GM18505 (cell line): ENCODE measurements around the gene NFATC4.
"Not testable (repeated sequence)": the region's sequence is repeated elsewhere in the genome, so short reads cannot be mapped to it uniquely, and the experiment has no call there.

Source experiments
- ATAC-seq: cut with Tn5 transposase; IDR thresholded peaks from one replicate; pipeline ENCODE4 v1.9.1; 2021; ENCODE audit not compliant: unreplicated experiment
- POLR2A ChIP-seq: IDR thresholded peaks from 4 replicates; pipeline ENCODE4 v1.6.1; 2011; ENCODE audit warnings: borderline replicate concordance; ENCODE audit not compliant: insufficient read depth, insufficient read length; ENCODE audit errors: extremely low read depth

Gene NFATC4

DNA sequence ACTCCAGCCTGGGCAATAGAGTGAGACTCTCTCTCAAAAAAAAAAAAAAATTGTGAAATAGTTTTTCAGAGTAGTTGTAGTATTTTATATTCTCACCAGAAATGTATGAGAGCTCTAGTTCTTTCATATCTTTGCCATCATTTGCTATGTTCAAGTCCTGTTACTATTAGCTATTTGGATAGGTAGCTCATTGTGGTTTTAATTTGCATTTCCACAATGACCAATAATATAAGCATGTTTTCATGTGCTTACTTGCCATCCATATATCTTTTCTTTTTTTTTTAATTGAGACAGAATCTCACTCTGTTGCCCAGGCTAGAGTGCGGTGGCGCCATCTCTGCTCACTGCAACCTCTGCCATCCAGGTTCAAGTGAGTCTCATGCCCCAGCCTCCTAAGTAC, 19.8 kb upstream of the NFATC4 start:
- ATAC-seq = no peak
- TF ChIP-seq POLR2A = no peak

DNA sequence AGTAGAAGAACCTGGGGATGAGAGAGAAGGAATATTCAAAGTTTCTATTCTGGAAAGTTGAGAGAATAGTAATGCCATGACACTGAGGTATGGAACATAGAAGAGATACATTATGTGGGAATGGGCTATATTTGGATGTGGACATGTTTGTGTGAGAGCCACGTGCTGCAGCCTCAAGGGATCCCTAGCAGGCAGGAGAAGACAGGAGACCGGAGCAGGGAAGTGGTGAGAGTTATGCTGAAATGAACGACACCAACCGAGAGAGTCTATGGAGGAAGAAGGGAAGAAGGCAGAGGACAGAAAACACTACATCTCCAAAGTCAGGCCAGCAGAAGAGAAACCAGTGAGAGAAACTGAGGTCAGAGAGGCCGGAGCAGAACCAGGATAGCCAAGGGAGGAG, 18.2 kb upstream of the NFATC4 start:
- no peak for ATAC-seq
- no peak for TF ChIP-seq POLR2A

DNA sequence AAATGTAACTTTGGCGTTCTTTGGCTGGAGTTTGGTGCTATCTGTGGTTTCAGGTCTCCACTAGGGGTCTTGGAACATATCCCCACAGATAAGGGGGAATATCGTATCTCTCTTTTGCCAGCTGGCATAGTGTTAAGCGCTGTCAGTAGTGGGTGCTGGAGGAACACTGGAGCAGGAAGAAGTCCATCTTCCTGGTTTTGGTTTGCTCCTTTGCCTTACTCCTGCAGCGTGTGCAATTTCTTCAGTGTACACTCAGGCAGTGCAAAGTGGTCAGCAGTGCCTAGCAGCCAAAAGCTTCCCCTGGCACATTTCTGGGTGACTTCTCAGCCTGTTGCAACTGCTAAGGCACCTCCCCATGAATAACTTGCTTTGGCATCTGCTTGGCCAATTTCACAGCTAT, 16.5 kb upstream of the NFATC4 start:
- no peak for ATAC-seq
- TF ChIP-seq POLR2A = no peak

DNA sequence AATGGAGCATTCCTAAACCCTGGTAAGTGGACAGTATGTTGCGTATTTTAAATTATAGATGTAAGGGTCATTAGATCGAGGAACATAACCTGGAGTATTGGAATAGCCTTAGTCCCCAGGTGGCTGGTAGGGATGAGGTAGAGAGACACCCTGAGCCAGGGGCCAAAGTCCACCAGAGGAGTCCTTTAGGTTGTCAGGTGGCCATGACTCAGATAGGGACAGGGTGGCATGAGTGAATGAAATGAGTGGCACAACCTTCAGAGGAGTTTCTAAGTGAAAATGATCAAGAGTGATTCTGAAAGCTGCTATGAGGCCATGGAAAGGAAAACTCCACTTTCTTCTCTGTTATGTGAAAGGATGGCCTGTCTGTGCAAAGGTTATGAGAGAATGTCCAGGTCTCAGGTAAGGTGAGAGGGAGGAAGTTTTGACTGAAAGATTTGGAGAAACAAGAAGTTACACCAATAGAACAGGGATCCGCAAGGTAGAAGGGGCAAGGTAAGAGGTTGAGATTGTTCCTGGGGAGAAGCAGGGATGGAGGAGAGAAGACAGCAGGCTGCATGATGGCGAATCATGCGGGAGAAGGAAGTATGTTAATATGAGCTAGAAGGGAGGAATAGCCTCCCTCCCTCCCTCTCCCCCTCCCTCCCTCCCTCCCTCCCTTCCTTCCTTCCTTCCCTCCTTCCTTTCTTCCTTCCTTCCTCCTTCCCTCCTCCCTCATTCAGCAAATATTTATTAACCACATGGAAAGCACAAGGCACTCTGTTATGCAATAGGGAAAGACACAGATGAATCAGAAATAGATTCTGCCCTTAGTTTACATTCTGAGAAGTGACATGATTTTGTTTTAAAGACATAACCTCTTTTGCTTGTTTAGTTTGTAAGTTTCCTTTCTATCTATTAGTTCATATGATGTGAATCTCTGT, 14.2 kb upstream of the NFATC4 start:
- ATAC-seq = no peak
- no peak for TF ChIP-seq POLR2A

DNA sequence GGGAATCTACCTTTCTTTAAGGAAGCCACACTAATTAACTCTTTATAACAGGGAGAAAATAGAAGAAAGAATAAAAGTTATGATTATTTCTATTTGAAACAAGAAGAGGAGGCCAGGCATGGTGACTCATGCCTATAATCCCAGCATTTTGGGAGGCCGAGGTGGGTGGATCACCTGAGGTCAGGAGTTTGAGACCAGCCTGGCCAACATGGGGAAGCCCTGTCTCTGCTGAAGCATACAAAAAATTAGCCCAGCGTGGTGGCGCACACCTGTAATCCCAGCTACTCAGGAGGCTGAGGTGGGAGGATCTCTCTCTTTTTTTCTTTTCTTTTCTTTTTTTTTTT, 13.5 kb upstream of the NFATC4 start:
- ATAC-seq = not testable (repeated sequence)

DNA sequence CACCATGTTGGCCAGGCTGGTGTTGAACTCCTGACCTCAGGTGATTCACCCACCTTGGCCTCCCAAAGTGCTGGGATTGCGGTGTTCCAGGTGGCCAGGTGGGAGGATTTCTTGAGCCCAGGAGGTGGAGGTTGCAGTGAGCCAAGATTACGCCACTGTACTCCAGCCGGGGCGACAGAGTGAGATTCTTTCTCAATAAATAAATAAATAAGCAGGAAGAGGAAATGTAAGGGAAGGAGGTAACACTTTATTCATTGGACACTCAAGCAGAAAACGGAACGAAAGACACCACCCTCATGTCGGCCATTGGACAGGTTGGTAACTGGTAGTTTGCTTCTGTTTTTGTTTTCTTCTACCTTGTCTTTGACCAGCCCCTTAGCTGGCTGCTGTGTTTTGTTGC, 13.0 kb upstream of the NFATC4 start:
- ATAC-seq = no peak
- no peak for TF ChIP-seq POLR2A

DNA sequence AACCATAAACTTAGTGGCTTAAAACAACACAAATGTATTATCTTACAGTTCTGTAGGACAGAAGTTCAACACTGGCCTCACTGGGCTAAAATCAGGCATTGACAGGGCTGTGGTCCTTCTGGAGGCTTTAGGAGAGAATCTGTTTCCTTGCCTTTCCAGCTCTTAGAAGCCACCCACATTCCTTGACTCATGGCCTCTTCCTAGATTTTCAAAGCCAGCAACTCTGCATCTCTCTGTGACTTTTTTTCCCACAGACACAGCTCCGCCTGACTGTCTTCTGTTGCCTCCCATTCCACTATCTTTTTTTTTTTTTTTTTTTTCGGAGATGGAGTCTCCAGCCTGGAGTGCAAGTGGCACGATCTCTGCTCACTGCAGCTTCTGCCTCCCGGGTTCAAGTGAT, 11.8 kb upstream of the NFATC4 start:
- no peak for ATAC-seq
- TF ChIP-seq POLR2A = no peak

DNA sequence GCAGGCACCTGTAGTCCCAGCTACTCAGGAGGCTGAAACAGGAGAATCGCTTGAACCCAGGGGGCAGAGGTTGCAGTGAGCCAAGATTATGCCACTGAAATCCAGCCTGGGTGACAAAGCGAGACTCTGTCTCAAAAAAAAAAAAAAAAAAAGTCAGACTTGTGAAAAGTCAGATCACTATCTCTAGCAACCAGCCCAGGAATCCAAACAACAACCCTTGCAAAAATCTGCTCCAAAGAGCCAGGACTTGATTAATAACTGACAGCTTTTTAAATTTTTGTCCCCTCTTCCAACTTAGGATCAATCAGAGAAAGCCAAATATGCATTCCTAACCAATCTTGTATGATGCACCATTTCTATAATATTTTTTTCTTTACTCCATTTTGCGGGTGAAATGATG, 7.7 kb upstream of the NFATC4 start:
- TF ChIP-seq POLR2A = no peak
- no peak for ATAC-seq

DNA sequence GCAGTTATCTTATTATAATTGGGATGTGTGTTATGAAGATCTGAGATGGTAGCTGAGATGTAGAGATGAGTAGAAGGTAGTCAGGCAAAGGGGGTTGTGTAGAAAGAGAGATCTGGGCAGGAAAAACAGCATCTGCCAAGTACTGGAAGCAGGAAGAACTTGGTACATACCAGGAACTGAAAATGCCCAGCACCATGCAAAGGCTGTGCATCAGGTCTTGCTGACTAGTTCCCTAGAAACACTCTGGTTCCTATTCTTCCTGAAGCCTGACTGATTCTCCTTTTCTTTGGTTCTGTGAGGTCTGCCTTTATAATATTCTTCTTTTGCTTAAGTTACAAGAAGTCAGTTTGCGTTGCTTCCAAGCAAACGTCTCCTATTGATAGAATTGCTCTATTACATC, 6.7 kb upstream of the NFATC4 start:
- no peak for TF ChIP-seq POLR2A
- no peak for ATAC-seq

DNA sequence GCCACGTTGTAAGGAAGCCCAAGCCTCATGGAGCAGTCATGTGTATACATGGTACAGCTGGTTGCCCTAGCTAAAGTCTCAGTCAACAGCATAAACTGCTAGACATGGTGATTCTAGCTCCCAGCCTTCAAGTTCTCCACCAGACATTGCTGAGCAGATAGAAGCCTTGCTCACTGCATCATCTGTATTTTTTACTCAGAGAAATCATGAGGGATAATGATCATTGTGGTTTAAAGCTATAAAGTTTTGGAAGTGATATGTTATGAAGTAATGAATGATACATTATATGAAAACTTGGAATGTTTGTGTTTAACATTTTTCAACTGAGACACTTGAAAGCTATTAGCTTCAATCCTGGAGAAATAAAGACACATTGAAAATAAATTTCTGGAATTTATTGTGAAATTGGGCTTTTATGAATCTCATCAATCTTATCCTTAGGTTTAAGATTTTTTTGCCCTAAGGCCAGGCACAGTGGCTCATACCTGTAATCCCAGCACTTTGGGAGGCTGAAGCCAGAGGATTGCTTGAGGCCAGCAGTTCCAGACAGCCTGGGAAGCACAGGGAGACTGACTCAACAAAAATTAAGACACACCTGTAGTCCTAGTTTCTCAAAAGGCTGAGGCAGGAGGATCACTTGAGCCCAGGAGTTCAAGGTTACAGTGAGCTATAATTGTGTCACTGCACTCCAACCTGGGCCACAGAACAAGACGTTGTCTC, 5.6 kb upstream of the NFATC4 start:
- TF ChIP-seq POLR2A = no peak
- no peak for ATAC-seq

DNA sequence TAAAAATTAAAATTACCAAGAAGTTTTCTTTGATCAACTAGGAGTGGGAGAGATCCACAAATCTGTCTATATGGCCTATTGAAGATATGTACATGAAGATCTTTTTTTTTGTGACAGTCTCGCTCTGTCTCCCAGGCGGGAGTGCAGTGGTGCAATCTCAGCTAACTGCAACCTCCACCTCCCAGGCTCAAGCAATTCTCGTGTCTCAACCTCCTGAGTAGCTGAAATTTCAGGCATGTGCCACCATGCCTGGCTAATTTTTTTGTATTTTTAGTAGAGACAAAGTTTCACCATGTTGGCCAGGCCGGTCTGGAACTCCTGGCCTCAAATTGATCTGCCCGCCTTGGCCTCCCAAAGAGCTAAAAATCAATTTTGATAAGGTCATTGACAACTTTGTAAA, 4.6 kb upstream of the NFATC4 start:
- no peak for TF ChIP-seq POLR2A
- no peak for ATAC-seq

DNA sequence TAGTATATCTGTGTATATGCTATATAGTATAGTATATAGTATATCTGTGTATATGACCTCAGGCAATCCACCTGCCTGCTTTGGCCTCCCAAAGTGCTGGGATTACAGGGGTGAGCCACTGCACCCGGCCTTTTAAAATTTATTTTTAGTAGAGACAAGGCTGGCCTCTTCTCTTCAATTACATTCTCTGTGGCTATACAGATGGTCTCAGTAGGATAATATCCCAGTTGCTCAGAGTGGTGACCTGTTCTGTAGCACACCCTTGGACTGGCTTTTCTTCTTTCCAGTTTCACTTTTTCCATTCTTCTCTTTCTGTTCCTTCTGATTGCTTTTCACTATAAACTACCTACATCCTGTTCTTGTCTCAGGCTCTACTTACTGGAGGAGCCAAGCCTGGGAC, 3.1 kb upstream of the NFATC4 start:
- ATAC-seq = no peak
- no peak for TF ChIP-seq POLR2A

DNA sequence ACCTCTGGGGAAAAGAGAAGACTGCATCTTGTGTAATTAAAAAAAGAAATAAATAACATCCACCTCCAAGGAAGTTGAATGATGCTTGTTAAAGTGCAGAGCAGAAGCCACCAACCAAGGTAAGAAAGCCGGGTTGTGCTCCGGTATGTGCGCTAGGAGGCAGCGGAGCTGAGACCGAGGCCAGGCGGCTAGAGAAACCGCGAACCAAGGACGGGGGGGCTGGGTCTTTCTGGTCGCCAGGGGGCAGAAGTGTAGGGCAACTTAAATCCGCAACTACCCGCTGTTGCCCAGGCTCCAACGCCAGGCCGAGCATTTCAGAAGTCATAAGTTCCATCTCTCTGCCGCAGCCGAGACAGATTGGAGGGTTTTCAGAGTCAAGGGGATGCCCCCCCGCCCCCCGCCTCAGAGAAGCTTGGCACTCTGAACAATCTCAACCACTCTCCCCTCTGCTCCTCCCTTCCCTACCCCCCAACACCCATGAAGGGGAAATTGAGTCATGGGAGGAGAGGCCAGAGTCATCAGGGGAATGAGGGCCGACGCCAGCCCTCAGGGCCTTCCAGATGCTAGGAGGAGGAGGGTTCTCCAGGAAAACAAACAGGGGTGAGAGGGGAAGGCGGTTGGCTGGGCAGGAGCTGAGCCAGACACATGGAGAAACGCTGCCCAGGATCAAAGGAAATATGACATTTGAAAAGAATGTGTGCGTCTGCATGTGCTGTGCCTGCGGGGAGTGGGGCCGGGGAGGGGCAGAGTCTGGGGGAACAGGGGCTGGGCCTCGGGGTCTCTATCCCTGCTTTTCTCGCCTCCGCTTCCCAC, 2.2 kb upstream of the NFATC4 start:
- ATAC-seq = no peak
- no peak for TF ChIP-seq POLR2A

DNA sequence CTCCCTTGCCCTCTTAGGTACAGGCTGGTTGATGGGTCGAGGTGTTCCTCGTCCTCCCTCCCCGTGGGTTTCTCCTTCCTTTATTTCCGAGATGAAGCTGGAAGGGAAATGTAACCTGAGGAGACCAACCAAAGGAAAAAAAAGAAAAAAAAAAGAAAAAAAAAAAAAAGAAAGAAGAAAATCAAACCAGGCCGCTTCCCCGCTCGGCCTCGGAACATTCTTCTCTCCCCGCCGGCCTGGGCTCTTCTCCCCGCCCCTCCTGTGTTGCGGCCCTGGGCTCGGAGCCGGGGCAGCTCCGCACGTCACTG, 1.6 kb upstream of the NFATC4 start:
- ATAC-seq = peak; percentile 44
- no peak for TF ChIP-seq POLR2A
